ENCODE results near the gene GCNT2.

- TF ChIP-seq CTCF (conservative IDR thresholded peaks at IDR 0.05 in 1 of 2, IDR thresholded peaks at IDR 0.05 in 1 of 2; ENCODE audit: extremely low read depth in 1 of 2, insufficient read depth in 1 of 2, low read depth in 1 of 2, low read length in 2 of 2), result no peak
- no peak for TF ChIP-seq EZH2 (IDR thresholded peaks at IDR 0.05; ENCODE audit: borderline replicate concordance, low read length)
Measured at GRCh38 chr6:10505529-10505928, 15.6 kb upstream of the GCNT2 start.

All from mammary epithelial cell (primary cell).